NCI-H2196 treated with DMSO at 0.1 percent for 48 hours (cell line): ENCODE results near the gene DBF4B.
A peak's percentile ranks its signal among the peaks of the same experiment; 100 is the strongest.
"Not testable (repeated sequence)": the region's sequence is repeated elsewhere in the genome, so short reads cannot be mapped to it uniquely, and the experiment has no call there.

ENCODE experiments used
- DNase-seq: peaks from one replicate; lab custom pipeline; 2025; ENCODE audit not compliant: unreplicated experiment; lab: John Stamatoyannopoulos, UW

DBF4B gene

GRCh38 chr17:44708401-44709263 is at the start of gene DBF4B:
DBF4B (plus strand) TSS chr17:44708665; CDS start chr17:44708821, 156 bp downstream.
- peak; percentile 85 for DNase-seq

- DNase-seq: no peak
Measured at GRCh38 chr17:44661835-44662234, 46.6 kb upstream of the DBF4B start.

DNA sequence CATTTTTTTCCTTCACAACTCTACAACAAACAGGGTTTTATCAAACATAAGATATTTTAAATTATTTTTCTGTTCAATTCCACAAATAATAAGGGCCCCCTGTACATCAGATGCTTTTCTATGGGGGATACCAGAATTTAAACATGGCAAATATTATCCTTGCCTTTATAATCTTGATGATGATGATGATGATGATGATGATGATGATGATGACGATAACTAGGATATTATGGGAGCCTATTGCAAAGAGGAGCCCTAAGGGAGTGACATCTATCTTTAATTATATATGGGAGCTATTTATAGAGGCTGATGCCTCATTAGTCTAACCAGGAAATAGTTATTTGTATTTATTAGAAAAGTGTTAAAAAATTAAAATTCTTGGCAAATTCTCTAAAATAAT is 45.4 kb upstream of the DBF4B start:
- DNase-seq: no peak

DNA sequence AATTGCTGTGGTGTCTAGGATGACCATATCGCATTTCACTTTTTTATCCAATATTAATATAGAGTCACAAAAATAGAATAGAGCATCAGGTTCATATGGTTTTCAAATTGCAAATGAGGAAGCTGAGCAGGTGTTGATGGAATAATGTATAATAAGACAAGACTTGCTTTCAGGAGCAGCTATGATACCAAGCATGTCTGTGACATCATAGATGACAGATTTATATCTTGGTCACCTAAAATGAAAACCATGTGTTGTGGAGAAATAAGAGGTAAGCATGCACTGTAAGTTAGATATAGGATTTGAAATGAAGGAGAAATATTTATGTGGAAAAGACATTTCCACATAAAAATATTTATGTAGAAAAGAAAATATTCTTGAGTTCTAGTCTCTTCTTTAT is 43.6 kb upstream of the DBF4B start:
- DNase-seq: no peak

- no peak for DNase-seq
Measured at GRCh38 chr17:44666006-44666405, 42.5 kb upstream of the DBF4B start.

DNA sequence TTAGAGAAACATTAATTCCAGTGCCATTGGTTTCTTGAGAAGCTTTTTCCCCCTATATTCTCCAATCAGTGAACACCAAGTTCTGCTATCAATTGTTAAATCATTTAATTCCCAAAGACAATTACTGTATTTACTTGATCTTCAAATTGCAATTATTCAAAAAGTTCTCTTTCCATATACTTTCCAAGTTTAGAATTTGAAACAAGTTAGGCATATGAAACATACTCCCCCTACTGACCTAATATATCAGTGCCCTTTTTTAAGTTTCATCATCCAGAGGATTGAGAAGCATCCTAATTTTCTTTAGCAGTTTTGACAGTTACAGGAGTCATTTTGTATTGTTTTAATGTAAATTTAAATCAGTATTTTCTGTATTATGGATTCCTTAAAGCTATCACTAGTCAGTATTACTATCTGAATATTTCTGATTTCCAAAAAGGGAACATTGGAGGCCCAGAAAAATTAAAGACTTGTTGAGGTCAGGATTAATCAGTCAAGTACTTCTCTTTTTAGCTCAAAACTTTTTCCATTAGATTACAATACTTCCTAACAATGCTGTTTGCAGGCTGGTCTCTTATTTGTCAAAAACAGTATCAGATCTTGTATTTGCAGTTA is 35.9 kb upstream of the DBF4B start:
- peak; percentile 12 for DNase-seq

GRCh38 chr17:44673893-44674292 is 34.6 kb upstream of the DBF4B start:
- DNase-seq: no peak

- no peak for DNase-seq
Measured at GRCh38 chr17:44677136-44677535, 31.3 kb upstream of the DBF4B start.

GRCh38 chr17:44683303-44683702 is 25.2 kb upstream of the DBF4B start:
- DNase-seq: not testable (repeated sequence)

DNA sequence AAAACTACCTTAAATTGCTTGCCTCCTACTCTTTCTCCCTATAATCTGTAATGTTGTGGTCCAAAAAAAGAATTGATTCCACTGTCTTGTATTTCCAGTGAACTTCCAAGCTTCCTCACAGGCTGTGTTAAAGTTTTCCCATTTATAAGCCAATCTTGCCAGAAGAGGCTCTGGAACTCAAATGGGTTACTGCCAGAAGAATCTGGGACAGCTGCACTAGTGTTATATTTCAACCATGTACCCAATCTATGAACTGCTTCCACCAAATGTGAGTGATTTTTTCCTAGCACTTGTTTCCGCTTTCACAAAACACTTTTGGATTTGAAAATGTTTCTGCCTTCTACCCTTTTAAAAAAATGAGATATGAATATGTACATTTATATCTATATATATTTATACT is 20.7 kb upstream of the DBF4B start:
- no peak for DNase-seq

DNA sequence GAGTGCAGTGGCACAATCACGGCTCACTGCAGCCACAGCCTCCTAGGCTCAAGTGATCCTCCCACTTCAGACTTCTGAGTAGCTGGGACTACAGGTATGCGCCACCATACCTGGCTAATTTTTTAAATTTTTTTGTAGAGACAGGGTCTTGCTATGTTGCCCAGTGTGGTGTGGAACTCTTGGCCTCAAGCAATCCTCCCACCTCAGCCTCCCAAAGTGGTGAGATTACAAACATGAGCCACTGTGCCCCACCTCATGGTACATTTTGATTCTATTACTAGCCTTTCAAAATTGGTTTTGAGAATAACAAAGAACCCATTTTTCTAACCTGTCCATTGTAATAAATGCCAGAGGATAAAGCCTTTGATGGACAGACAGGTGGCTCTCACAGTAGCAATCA is 20.3 kb upstream of the DBF4B start:
- no peak for DNase-seq

DNA sequence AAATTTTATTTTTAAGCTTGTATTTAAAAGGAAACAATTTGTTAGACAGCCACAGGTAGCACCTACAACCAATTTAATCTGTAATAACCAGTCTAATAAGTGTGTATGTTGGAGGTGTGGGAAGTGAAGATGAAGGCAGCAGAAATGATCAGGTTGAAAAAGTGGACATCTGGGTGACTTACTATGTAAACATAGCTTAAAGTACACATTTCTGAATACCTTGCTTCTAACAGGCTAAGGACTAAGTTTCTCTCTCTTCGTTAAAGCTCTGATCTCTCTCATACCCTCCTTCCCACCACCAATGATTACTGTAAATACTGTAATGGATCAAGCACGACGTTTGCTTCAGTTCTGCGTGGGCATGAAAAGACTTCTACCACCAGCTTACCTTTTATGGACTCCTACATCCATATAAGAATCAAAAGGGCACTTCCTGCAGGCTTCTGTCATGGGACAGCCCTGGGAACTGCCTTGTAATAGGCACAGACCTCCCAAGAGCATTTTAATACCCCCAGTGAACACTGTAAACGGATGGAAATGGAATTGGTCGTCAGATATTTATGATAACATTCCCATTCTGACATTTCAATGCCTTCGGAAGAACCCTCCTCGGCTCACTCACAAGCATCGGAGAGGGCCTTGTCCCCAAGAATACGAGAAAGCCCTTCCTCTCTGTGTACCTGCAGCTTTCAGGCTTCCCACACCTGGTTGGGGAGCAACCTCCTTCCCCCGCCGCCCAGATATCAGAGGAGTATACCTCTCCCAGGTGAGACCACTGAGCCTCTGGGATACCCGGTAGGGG is 19.6 kb upstream of the DBF4B start:
- DNase-seq: no peak

DNA sequence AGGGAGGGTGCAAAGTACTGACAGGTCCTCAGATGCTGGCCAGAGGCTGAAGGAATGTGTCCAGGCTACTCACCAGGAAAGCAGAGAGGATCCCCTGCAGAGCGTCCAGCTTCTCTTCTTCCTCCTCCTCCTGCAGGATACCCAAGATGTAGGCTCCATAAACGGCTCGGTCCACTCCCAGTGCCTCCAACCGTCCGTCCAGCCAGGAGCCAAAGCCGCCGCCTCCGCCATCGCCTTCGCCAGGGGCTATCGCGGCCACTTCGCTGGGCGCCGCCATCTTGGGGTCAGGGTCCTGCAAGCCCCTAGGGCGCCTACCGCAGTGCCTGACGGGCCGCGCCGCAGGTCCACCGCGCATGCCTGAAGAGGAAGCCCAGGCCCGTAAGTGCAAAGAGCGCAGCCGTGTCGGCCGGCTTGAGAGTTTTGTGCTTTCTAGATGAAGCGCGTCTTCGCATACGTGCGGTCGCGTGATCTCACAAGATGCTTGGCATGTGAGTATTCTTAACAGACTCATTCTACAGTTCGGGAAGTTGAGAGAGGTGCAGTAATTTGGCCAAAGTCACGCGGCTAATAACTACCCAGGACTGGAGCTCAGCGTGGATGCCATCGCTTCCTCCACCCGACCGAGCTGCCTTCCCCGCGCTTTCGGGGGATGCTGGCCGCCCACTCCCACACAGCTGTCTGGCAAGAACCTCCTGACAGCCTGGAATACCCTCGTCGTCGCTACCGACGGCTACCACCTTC is 18.8 kb upstream of the DBF4B start, which contains the start of gene CCDC43:
TSS of gene CCDC43 (minus strand) at position 300 of the 741 bp plus-strand sequence. CDS start at position 277, 23 bp downstream.
- DNase-seq: peak; percentile 93

DNA sequence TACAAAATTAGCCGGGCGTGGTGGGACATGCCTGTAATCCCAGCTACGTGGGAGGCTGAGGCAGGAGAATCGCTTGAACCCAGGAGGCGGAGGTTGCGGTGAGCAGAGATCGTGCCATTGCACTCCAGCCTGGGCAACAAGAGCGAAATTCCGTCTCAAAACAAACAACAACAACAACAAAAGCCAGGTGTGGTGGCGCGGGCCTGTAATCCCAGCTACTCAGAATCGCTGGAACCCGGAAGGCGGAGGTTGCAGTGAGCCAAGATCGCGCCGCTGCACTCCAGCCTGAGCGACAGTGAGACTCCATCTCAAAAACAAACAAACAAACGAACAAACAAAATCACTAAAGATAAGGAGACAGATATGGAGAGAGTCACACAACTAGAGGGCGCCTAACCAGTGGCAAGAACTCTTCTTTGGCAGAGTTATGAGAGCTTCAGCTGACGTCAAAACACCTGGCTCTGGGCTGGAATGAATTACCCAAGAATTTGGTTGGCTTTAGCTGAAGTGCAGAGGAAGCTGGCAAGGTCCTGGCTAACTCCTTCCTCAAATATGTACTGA is 17.6 kb upstream of the DBF4B start:
- peak; percentile 73 for DNase-seq

DNA sequence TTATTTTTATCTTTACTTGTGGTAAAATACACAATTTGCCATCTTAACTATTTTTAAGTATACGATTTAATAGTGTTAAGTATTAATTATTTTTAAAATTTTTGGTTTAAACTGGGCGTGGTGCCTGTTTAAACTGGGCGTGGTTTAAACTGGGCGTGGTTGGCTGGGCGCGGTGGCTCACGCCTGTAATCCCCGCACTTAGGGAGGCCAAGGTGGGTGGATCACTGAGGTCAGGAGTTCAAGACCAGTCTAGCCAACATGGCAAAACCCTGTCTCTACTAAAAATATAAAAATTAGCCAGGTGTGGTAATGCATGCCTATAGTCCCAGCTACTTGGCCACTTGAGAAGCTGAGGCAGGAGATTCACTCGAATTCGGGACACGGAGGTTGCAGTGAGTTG is 14.9 kb upstream of the DBF4B start:
- DNase-seq: no peak

GRCh38 chr17:44700288-44700687 is 8.2 kb upstream of the DBF4B start:
- DNase-seq: not testable (repeated sequence)

DNA sequence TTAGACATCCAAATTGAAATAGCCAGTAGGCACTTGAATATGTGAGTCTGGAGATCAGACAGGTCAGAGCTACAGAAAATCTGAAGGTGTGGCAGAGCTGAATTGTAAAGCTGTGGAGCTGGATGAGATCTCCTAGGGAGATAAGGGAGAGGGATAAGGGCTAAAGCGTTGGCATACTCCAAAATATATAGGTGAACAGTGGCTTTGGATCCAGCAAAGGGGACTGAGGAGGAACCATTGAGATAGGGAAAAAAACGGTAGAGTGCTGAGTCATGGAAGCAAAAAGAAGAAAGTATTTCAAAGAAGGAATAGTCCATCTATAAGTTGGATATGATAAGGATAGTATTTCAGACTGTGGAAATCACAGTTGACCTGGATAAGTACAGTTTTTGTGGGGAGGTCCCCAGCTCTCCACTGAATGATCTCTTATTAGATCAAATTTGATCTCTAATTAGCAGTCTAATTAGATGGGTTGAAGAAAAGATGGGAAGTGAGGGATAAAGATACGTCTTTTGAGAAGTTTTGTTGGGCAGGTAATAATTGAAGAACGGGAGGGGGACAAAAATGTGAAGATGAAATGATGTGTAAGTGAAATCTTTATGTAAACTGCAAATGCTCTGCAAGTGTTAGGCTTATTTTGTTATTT is 587 bp upstream of the DBF4B start:
- DNase-seq: no peak

- DNase-seq: no peak
Measured at GRCh38 chr17:44719444-44719843, 11.0 kb downstream of the DBF4B start.

DNA sequence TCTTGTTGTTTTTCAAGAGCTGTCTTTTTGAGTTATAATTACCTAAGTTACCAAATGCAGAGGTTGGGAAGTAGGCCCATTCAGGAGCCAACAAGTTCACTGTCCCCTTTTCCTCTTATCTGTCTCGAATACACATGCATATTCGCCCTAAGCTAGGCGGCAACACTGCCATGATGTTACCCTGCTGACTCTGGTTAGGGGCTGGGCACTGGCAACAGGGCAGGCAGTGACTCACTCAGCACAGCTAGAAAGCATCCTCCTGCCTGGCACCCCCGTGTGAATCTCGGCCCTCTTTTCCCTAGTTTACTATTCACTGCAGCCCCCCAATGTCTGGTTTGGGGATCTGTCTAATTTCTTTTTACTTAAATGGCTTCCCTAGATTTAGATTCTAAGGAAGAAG is 13.8 kb downstream of the DBF4B start:
- no peak for DNase-seq

DNA sequence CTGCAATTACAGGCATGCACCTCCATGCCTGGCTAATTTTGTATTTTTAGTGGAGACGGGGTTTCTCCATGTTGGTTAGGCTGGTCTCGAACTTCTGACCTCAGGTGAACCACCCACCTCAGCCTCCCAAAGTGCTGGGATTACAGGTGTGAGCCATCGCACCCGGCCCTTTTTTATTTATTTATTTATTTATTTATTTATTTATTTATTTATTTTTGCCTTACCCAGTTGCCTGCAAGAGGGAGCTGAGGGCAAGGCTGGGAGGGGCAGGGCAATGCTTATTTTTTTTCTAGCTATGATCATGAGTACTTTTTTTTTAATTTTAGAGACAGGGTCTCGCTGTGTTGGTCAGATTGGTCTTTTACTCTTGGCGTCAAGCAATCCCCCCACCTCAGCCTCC is 17.7 kb downstream of the DBF4B start:
- not testable (repeated sequence) for DNase-seq
